IMR-90 (cell line): ENCODE measurements around the gene PCSK5. TPM values are rescaled to one million over a fixed set of nuclear protein-coding genes. Genes with fewer than 3 reads are reported as not detected.
A peak's percentile ranks its signal among the peaks of the same experiment; 100 is the strongest.

Experiments used
- ATAC-seq: fragments of 200-7000 bp; cut with Tn5 transposase; 2 replicates; pipeline ENCODE4 v1.9.1; 2020; ENCODE audit warnings: low read depth, mild to moderate bottlenecking, moderate library complexity
- BruUV-seq: library from RNA; stranded (reverse); fragments of 400-500 nt; replicated peaks from 2 replicates; lab custom pipeline; 2021; lab: Mats Ljungman, UMichigan
- CTCF ChIA-PET: fragments of 300-600 bp; formaldehyde crosslinking; extraction: SDS; loops from one replicate; lab custom pipeline; 2021; ENCODE audit warnings: antibody characterized with exemption; lab: Yijun Ruan, JAX
- POLR2A ChIA-PET: fragments of 300-600 bp; sonication (Branson Sonifier 250); formaldehyde crosslinking; loops from one replicate; lab custom pipeline; 2022; ENCODE audit warnings: antibody characterized with exemption; ENCODE audit not compliant: unreplicated experiment; lab: Charles Lee
- DNase-seq: peaks from one replicate; pipeline ENCODE4 v3.0.0; 2013
- H2AFZ ChIP-seq: replicated peaks from 2 replicates; pipeline ENCODE3; 2013; ENCODE audit warnings: low read length, mild to moderate bottlenecking; ENCODE audit not compliant: poor library complexity
- H2AK5ac ChIP-seq: 2 replicates; pipeline ENCODE4 v1.6.1; 2013; ENCODE audit warnings: low read depth, low read length, inconsistent platforms
- H2AK9ac ChIP-seq: replicated peaks from 2 replicates; pipeline ENCODE3; 2013; ENCODE audit warnings: mild to moderate bottlenecking, low read depth, low read length, moderate library complexity; ENCODE audit not compliant: poor library complexity
- H2BK120ac ChIP-seq: 2 replicates; pipeline ENCODE4 v1.6.1; 2013; ENCODE audit warnings: low read depth, low read length, inconsistent platforms
- H2BK15ac ChIP-seq: 3 replicates; pipeline ENCODE4 v1.6.1; 2013; ENCODE audit warnings: low read depth, low read length, inconsistent platforms
- H2BK20ac ChIP-seq: 2 replicates; pipeline ENCODE4 v1.6.1; 2013; ENCODE audit warnings: low read depth, mild to moderate bottlenecking, inconsistent platforms, low read length, moderate library complexity
- H2BK5ac ChIP-seq: 2 replicates; pipeline ENCODE4 v1.6.1; 2013; ENCODE audit warnings: mild to moderate bottlenecking, low read depth, low read length, inconsistent platforms; ENCODE audit not compliant: poor library complexity, severe bottlenecking
- H3K14ac ChIP-seq: replicated peaks from 2 replicates; pipeline ENCODE4 v1.6.1; 2013; ENCODE audit warnings: low read depth, low read length, inconsistent platforms
- H3K18ac ChIP-seq: 2 replicates; pipeline ENCODE4 v1.6.1; 2013; ENCODE audit warnings: low read depth, low read length, control low read depth
- H3K23ac ChIP-seq: 2 replicates; pipeline ENCODE4 v1.6.1; 2013; ENCODE audit warnings: low read depth, low read length, inconsistent platforms
- H3K27ac ChIP-seq: 2 replicates; pipeline ENCODE4 v1.5.1; 2013; ENCODE audit warnings: mild to moderate bottlenecking, control low read depth, low read length; ENCODE audit not compliant: insufficient read depth
- H3K27me3 ChIP-seq: 2 replicates; pipeline ENCODE4 v1.6.1; 2013; ENCODE audit warnings: low read length; ENCODE audit not compliant: control insufficient read depth, insufficient read depth
- H3K36me3 ChIP-seq: 2 replicates; pipeline ENCODE4 v1.6.1; 2013; ENCODE audit warnings: low read length, mixed read lengths; ENCODE audit not compliant: control insufficient read depth, insufficient read depth
- H3K4ac ChIP-seq: 2 replicates; pipeline ENCODE4 v1.6.1; 2013; ENCODE audit warnings: low read depth, low read length, inconsistent platforms
- H3K4me1 ChIP-seq: 2 replicates; pipeline ENCODE4 v1.6.1; 2013; ENCODE audit warnings: low read length, mixed read lengths; ENCODE audit not compliant: control insufficient read depth, insufficient read depth
- H3K4me2 ChIP-seq: 2 replicates; pipeline ENCODE4 v1.6.1; 2013; ENCODE audit warnings: low read depth, mild to moderate bottlenecking, control low read depth, low read length, moderate library complexity
- H3K4me3 ChIP-seq: 2 replicates; pipeline ENCODE4 v1.5.1; 2013; ENCODE audit warnings: low read depth, mild to moderate bottlenecking, control low read depth, low read length, moderate library complexity; ENCODE audit not compliant: insufficient read depth
- H3K56ac ChIP-seq: 2 replicates; pipeline ENCODE4 v1.6.1; 2013; ENCODE audit warnings: low read length, inconsistent platforms; ENCODE audit not compliant: insufficient read depth; ENCODE audit errors: extremely low read depth
- H3K79me1 ChIP-seq, 2 experiments: 2 replicates each; pipeline ENCODE4 v1.6.1; 2013; ENCODE audit warnings: low read length in 2 of 2, inconsistent platforms in 1 of 2, low read depth in 1 of 2
- H3K9ac ChIP-seq: 2 replicates; pipeline ENCODE4 v1.6.1; 2013; ENCODE audit warnings: low read depth, low read length, control low read depth
- H3K9me1 ChIP-seq: 2 replicates; pipeline ENCODE4 v1.6.1; 2013; ENCODE audit warnings: low read length, inconsistent platforms; ENCODE audit not compliant: insufficient read depth
- H3K9me3 ChIP-seq: 2 replicates; pipeline ENCODE4 v1.6.1; 2013; ENCODE audit warnings: low read length; ENCODE audit not compliant: control insufficient read depth, insufficient read depth
- H4K20me1 ChIP-seq: 2 replicates; pipeline ENCODE4 v1.6.1; 2013; ENCODE audit warnings: low read length, inconsistent platforms; ENCODE audit not compliant: insufficient read depth
- H4K5ac ChIP-seq: 2 replicates; pipeline ENCODE4 v1.6.1; 2013; ENCODE audit warnings: mild to moderate bottlenecking, low read depth, low read length, control low read depth
- H4K8ac ChIP-seq, 2 experiments: 2 replicates each; pipeline ENCODE4 v1.6.1; 2013; ENCODE audit warnings: low read depth in 2 of 2, low read length in 2 of 2, control low read depth in 1 of 2, inconsistent platforms in 1 of 2
- H4K91ac ChIP-seq: 2 replicates; pipeline ENCODE4 v1.6.1; 2013; ENCODE audit warnings: low read depth, low read length, inconsistent platforms; ENCODE audit not compliant: insufficient read depth
- BHLHE40 ChIP-seq: fragments of 150-350 bp; IDR thresholded peaks from 2 replicates; pipeline ENCODE4 v1.6.1; 2016; ENCODE audit warnings: mild to moderate bottlenecking, low read depth, low read length
- CEBPB ChIP-seq: IDR thresholded peaks from 2 replicates; pipeline ENCODE4 v1.6.1; 2012; ENCODE audit warnings: low read depth, low read length, improper control_type of control experiment
- CHD1 ChIP-seq: IDR thresholded peaks from 2 replicates; pipeline ENCODE4 v1.6.1; 2012; ENCODE audit warnings: low read depth, low read length, improper control_type of control experiment
- CTCF ChIP-seq: conservative IDR thresholded peaks from 2 replicates; pipeline ENCODE4 v1.5.1; 2012; ENCODE audit warnings: mild to moderate bottlenecking, low read depth, low read length, improper control_type of control experiment
- ELK1 ChIP-seq: fragments of 150-350 bp; IDR thresholded peaks from 2 replicates; pipeline ENCODE4 v1.6.1; 2016; ENCODE audit warnings: low read depth, mild to moderate bottlenecking, low read length, moderate library complexity, borderline replicate concordance
- FOS ChIP-seq: fragments of 150-350 bp; IDR thresholded peaks from 2 replicates; pipeline ENCODE4 v1.6.1; 2016; ENCODE audit warnings: low read depth, low read length
- MAFK ChIP-seq: IDR thresholded peaks from 2 replicates; pipeline ENCODE4 v1.6.1; 2012; ENCODE audit warnings: low read depth, low read length, improper control_type of control experiment
- MAZ ChIP-seq: IDR thresholded peaks from 2 replicates; pipeline ENCODE4 v1.6.1; 2012; ENCODE audit warnings: low read depth, mild to moderate bottlenecking, low read length, improper control_type of control experiment, moderate library complexity, borderline replicate concordance
- MXI1 ChIP-seq: IDR thresholded peaks from 2 replicates; pipeline ENCODE4 v1.6.1; 2012; ENCODE audit warnings: low read depth, mild to moderate bottlenecking, low read length, moderate library complexity, borderline replicate concordance
- NFE2L2 ChIP-seq: fragments of 150-350 bp; IDR thresholded peaks from 2 replicates; pipeline ENCODE4 v1.6.1; 2016; ENCODE audit warnings: low read depth, mild to moderate bottlenecking, low read length
- POLR2A ChIP-seq: IDR thresholded peaks from 2 replicates; pipeline ENCODE4 v1.6.1; 2012; ENCODE audit warnings: mild to moderate bottlenecking, low read depth, low read length
- RAD21 ChIP-seq: IDR thresholded peaks from 2 replicates; pipeline ENCODE4 v1.6.1; 2012; ENCODE audit warnings: low read length, improper control_type of control experiment
- RCOR1 ChIP-seq: IDR thresholded peaks from 2 replicates; pipeline ENCODE4 v1.6.1; 2012; ENCODE audit warnings: mild to moderate bottlenecking, low read length, improper control_type of control experiment; ENCODE audit not compliant: insufficient replicate concordance
- RFX5 ChIP-seq: IDR thresholded peaks from 2 replicates; pipeline ENCODE4 v1.8.0; 2012; ENCODE audit warnings: low read depth, mild to moderate bottlenecking, low read length, moderate library complexity
- SMC3 ChIP-seq: fragments of 150-350 bp; IDR thresholded peaks from 2 replicates; pipeline ENCODE4 v1.6.1; 2016; ENCODE audit warnings: low read depth, mild to moderate bottlenecking, antibody characterized with exemption, low read length, moderate library complexity
- USF2 ChIP-seq: fragments of 150-350 bp; IDR thresholded peaks from 2 replicates; pipeline ENCODE4 v1.6.1; 2017; ENCODE audit warnings: mild to moderate bottlenecking, antibody characterized with exemption, low read length, low read depth
- WGBS, 2 experiments: methylation state at CpG; one replicate each; pipeline versions ENCODE4 v1.1.5 to v1.1.7; 2013; ENCODE audit warnings: missing lambda C conversion rate in 2 of 2; ENCODE audit not compliant: insufficient read length in 1 of 2; ENCODE audit errors: extremely low coverage in 2 of 2; 5-methylcytosine and 5-hydroxymethylcytosine counted together
- dilution Hi-C: fragments of 300-500 bp; cut with HindIII; formaldehyde crosslinking; loops from one replicate; pipeline ENCODE4 v1.14.3; 2018; ENCODE audit warnings: low sequenced_read_pairs; ENCODE audit not compliant: unreplicated experiment
- in situ Hi-C: fragments of 300-500 bp; cut with MboI; formaldehyde crosslinking; loops from 3 replicates; pipeline ENCODE4 v1.14.3; 2019; ENCODE audit warnings: low sequenced_read_pairs, inconsistent platforms, mixed read lengths
- intact Hi-C: fragments of 100-400 bp; cut with micrococcal nuclease; formaldehyde crosslinking; loops from 2 replicates; pipeline ENCODE4 v1.10.0; 2022
- polyA plus RNA-seq, 3 experiments: library from polyadenylated mRNA; depleted of rRNA; stranded (reverse); fragments of >200 nt; gene quantifications; 2 replicates each; pipeline ENCODE4 v1.2.3, GENCODE V29; 2012; ENCODE audit warnings: low replicate concordance in 1 of 3
- total RNA-seq: library from RNA; depleted of rRNA; stranded (reverse); fragments of >200 nt; gene quantifications from 2 replicates; pipeline ENCODE4 v1.2.3, GENCODE V29; 2012

PCSK5 gene
- total and polyA plus RNA-seq, 2 of the 4 experiments (the other 2 are of a cell fraction) = 1.5 to 3.0 TPM

- Histone ChIP-seq H2AK9ac (no peak overlapping the region), H3K9me3 (no peaks in the 10 kb centered on the region), H2BK120ac (no peak overlapping the region), H3K27me3 (no peaks in the 10 kb centered on the region), H2AFZ (no peak overlapping the region), H4K20me1 (no peaks in the 10 kb centered on the region), H3K9me1 (peaks cover 20% of the 10 kb centered on the region), H4K8ac (no peak overlapping the region), H2BK20ac (no peak overlapping the region), H3K27ac (no peak overlapping the region), H3K4ac (no peak overlapping the region), H2BK15ac (0 out of 3 replicates have a peak overlapping the region, but pooled peaks have one; percentile 16), H3K9ac (no peak overlapping the region), H3K23ac (no peak overlapping the region), H3K14ac (no peak overlapping the region), H3K4me3 (no peak overlapping the region), H2BK5ac (no peak overlapping the region), H2AK5ac (no peak overlapping the region), H3K79me1 (no peaks in the 10 kb centered on the region), H3K4me2 (no peak overlapping the region), H4K5ac (no peak overlapping the region), H4K91ac (0 out of 2 replicates have a peak overlapping the region, but pooled peaks have one; percentile 11), H3K56ac (no peak overlapping the region), H3K36me3 (peaks cover 5% of the 10 kb centered on the region), H3K4me1 (peaks cover 19% of the 10 kb centered on the region), H3K18ac (no peak overlapping the region)
- ChIA-PET CTCF (no interaction called here), POLR2A (no interaction called here)
- 95% methylated on average over 7 of the region's 7 CpGs; no CpG with 5 or more reads in 1 of the 2 experiments for whole genome bisulfite sequencing, 2 experiments
- in situ Hi-C loops (no loop called here), dilution Hi-C loops (no loop called here), intact Hi-C loops (no loop called here)
- no peak for TF ChIP-seq USF2
- TF ChIP-seq ELK1 = no peak
- TF ChIP-seq POLR2A = no peak
- TF ChIP-seq MAFK = no peak
- no peak for TF ChIP-seq FOS
- TF ChIP-seq RFX5 = no peak
- TF ChIP-seq CEBPB = no peak
- TF ChIP-seq RAD21 = no peak
- no peak for TF ChIP-seq NFE2L2
- no peak for TF ChIP-seq MXI1
- TF ChIP-seq MAZ = no peak
- no peak for TF ChIP-seq RCOR1
- TF ChIP-seq CHD1 = no peak
- no peak for TF ChIP-seq BHLHE40
- no peak for TF ChIP-seq SMC3
- TF ChIP-seq CTCF = no peak
- DNase-seq (no peak), ATAC-seq (no peak)
- no TSS peak for BruUV-seq
These were observed 268.2 kb downstream of the PCSK5 start for GRCh38 chr9:76158713-76159112.
